ENCODE data around the gene ZNF638. TPM values are rescaled to one million over a fixed set of nuclear protein-coding genes. Genes with fewer than 3 reads are reported as not detected.

ZNF638 gene
- total RNA-seq, 3 donors from 2014 or later = 87.4 to 118 (median 95.0) TPM

GRCh38 chr2:71336384-71336783 lies 4.8 kb downstream of the ZNF638 start:
- peaks cover 12% of the 10 kb centered on the region for H3K4me1 ChIP-seq (ENCODE audit: low read depth)
- no peak for DNase-seq

GRCh38 chr2:71336802-71337201 lies 5.2 kb downstream of the ZNF638 start:
- ATAC-seq (no peak), DNase-seq (no peak)
- H3K4me1 ChIP-seq (ENCODE audit: low read depth) = peaks cover 12% of the 10 kb centered on the region

More at GRCh38 chr2:71336384-71336783, 4.8 kb downstream of the ZNF638 start:
- TF ChIP-seq CTCF (IDR thresholded peaks at IDR 0.05) = no peak
- intact Hi-C loops (cut with DNase I, micrococcal nuclease) = no loop called here
- Histone ChIP-seq H3K36me3 (ENCODE audit: low read depth) (no peaks in the 10 kb centered on the region), H3K9me3 (no peaks in the 10 kb centered on the region), H3K4me3 (no peak overlapping the region)
- no peak for ATAC-seq

GRCh38 chr2:71337776-71338175 lies 6.2 kb downstream of the ZNF638 start:
- H3K4me3 ChIP-seq = no peak overlapping the region
- ATAC-seq = no peak
- no peak for DNase-seq
- peaks cover 12% of the 10 kb centered on the region for H3K4me1 ChIP-seq (ENCODE audit: low read depth)
- intact Hi-C loops (cut with DNase I, micrococcal nuclease) = no loop called here
- H3K36me3 ChIP-seq (ENCODE audit: low read depth) = no peaks in the 10 kb centered on the region
- no peak for TF ChIP-seq CTCF (IDR thresholded peaks at IDR 0.05)
- no peaks in the 10 kb centered on the region for H3K9me3 ChIP-seq

More at GRCh38 chr2:71336802-71337201, 5.2 kb downstream of the ZNF638 start:
- TF ChIP-seq CTCF (IDR thresholded peaks at IDR 0.05) = no peak
- intact Hi-C loops (cut with DNase I, micrococcal nuclease) = no loop called here
- no peaks in the 10 kb centered on the region for H3K36me3 ChIP-seq (ENCODE audit: low read depth)
- no peaks in the 10 kb centered on the region for H3K9me3 ChIP-seq
- no peak overlapping the region for H3K4me3 ChIP-seq

GRCh38 chr2:71339685-71340084 lies 8.1 kb downstream of the ZNF638 start:
- DNase-seq (no peak), ATAC-seq (no peak)
- H3K4me1 ChIP-seq (ENCODE audit: low read depth) = peaks cover 14% of the 10 kb centered on the region
- no peak for TF ChIP-seq CTCF (IDR thresholded peaks at IDR 0.05)
- no peak overlapping the region for H3K4me3 ChIP-seq
- no peaks in the 10 kb centered on the region for H3K36me3 ChIP-seq (ENCODE audit: low read depth)
- no peaks in the 10 kb centered on the region for H3K9me3 ChIP-seq
- intact Hi-C loops (cut with DNase I, micrococcal nuclease) = no loop called here

- DNase-seq = no peak
- Histone ChIP-seq H3K9me3 (no peaks in the 10 kb centered on the region), H3K4me3 (no peak overlapping the region), H3K4me1 (ENCODE audit: low read depth) (peaks cover 11% of the 10 kb centered on the region), H3K36me3 (ENCODE audit: low read depth) (no peaks in the 10 kb centered on the region)
- TF ChIP-seq CTCF (IDR thresholded peaks at IDR 0.05) = no peak
- ATAC-seq = no peak
- intact Hi-C loops (cut with DNase I, micrococcal nuclease) = no loop called here
Observed at GRCh38 chr2:71340176-71340575, 8.6 kb downstream of the ZNF638 start.

GRCh38 chr2:71341645-71342044 lies 10.1 kb downstream of the ZNF638 start:
- intact Hi-C loops (cut with DNase I, micrococcal nuclease) = no loop called here
- ATAC-seq (no peak), DNase-seq (no peak)
- no peak for TF ChIP-seq CTCF (IDR thresholded peaks at IDR 0.05)
- peaks cover 8% of the 10 kb centered on the region for H3K4me1 ChIP-seq (ENCODE audit: low read depth)
- no peak overlapping the region for H3K4me3 ChIP-seq
- H3K36me3 ChIP-seq (ENCODE audit: low read depth) = no peaks in the 10 kb centered on the region
- H3K9me3 ChIP-seq = no peaks in the 10 kb centered on the region
